H1 (cell line): ENCODE measurements around the gene NXT1. TPM values are rescaled to one million over a fixed set of nuclear protein-coding genes. Genes with fewer than 3 reads are reported as not detected.

ENCODE experiments used
- polyA plus RNA-seq, 7 experiments: library from polyadenylated mRNA; depleted of rRNA in 3 of 7; stranded (reverse) in 5 of 7; unstranded in 2 of 7; fragments of >200 nt in 5 of 7; fragments of 200-250 nt in 2 of 7; gene quantifications; 1 replicate in 5 of 7; 2 replicates in 1 of 7; 4 replicates in 1 of 7; pipeline versions ENCODE4 v1.2.1 to v1.2.3, GENCODE V29; 2011 to 2013; ENCODE audit warnings: missing spikeins in 2 of 7, mixed read lengths in 2 of 7
- total RNA-seq: library from RNA; stranded (reverse); fragmentation: NEBNext Ultra II Directional; extraction: Animal tissue kit (Norgen Biotek cat#: 25700); gene quantifications from 2 replicates; pipeline ENCODE4 v1.2.1, GENCODE V29; 2021
- TF ChIP-seq, protein P1 (sequence below): fragments of 300-600 bp; sonication (generic); IDR thresholded peaks from 2 replicates; pipeline ENCODE4 v1.7.1; 2012; ENCODE audit warnings: low read length, moderate library complexity, mild to moderate bottlenecking, inconsistent platforms; ENCODE audit not compliant: insufficient replicate concordance

NXT1 gene
- total and polyA plus RNA-seq, 2 of the 8 experiments (the other 6 are each of a cell fraction or from before 2014, with no cell fraction given), result 23.1 to 26.5 TPM

DNA sequence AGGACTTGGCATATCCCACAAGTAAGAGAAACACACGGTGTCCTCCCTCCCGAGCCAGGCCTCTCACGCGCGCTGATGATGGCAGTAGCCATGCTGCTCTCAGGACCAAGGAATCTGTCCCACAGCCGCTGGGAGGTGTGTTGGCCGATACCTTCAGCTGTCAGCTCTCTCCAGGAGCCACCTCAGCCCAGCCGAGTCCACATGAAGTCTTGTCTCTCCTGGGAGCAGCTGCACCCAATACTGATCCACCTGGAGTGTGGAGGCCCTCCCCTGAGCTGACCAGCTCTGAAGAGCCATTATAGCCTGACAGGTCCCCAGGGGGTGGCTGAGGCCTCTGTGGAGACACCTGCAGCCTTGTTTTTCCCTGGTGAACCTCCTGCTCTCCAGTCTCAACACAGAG is 23.8 kb upstream of the NXT1 start (continued):
- TF ChIP-seq, protein P1, sequence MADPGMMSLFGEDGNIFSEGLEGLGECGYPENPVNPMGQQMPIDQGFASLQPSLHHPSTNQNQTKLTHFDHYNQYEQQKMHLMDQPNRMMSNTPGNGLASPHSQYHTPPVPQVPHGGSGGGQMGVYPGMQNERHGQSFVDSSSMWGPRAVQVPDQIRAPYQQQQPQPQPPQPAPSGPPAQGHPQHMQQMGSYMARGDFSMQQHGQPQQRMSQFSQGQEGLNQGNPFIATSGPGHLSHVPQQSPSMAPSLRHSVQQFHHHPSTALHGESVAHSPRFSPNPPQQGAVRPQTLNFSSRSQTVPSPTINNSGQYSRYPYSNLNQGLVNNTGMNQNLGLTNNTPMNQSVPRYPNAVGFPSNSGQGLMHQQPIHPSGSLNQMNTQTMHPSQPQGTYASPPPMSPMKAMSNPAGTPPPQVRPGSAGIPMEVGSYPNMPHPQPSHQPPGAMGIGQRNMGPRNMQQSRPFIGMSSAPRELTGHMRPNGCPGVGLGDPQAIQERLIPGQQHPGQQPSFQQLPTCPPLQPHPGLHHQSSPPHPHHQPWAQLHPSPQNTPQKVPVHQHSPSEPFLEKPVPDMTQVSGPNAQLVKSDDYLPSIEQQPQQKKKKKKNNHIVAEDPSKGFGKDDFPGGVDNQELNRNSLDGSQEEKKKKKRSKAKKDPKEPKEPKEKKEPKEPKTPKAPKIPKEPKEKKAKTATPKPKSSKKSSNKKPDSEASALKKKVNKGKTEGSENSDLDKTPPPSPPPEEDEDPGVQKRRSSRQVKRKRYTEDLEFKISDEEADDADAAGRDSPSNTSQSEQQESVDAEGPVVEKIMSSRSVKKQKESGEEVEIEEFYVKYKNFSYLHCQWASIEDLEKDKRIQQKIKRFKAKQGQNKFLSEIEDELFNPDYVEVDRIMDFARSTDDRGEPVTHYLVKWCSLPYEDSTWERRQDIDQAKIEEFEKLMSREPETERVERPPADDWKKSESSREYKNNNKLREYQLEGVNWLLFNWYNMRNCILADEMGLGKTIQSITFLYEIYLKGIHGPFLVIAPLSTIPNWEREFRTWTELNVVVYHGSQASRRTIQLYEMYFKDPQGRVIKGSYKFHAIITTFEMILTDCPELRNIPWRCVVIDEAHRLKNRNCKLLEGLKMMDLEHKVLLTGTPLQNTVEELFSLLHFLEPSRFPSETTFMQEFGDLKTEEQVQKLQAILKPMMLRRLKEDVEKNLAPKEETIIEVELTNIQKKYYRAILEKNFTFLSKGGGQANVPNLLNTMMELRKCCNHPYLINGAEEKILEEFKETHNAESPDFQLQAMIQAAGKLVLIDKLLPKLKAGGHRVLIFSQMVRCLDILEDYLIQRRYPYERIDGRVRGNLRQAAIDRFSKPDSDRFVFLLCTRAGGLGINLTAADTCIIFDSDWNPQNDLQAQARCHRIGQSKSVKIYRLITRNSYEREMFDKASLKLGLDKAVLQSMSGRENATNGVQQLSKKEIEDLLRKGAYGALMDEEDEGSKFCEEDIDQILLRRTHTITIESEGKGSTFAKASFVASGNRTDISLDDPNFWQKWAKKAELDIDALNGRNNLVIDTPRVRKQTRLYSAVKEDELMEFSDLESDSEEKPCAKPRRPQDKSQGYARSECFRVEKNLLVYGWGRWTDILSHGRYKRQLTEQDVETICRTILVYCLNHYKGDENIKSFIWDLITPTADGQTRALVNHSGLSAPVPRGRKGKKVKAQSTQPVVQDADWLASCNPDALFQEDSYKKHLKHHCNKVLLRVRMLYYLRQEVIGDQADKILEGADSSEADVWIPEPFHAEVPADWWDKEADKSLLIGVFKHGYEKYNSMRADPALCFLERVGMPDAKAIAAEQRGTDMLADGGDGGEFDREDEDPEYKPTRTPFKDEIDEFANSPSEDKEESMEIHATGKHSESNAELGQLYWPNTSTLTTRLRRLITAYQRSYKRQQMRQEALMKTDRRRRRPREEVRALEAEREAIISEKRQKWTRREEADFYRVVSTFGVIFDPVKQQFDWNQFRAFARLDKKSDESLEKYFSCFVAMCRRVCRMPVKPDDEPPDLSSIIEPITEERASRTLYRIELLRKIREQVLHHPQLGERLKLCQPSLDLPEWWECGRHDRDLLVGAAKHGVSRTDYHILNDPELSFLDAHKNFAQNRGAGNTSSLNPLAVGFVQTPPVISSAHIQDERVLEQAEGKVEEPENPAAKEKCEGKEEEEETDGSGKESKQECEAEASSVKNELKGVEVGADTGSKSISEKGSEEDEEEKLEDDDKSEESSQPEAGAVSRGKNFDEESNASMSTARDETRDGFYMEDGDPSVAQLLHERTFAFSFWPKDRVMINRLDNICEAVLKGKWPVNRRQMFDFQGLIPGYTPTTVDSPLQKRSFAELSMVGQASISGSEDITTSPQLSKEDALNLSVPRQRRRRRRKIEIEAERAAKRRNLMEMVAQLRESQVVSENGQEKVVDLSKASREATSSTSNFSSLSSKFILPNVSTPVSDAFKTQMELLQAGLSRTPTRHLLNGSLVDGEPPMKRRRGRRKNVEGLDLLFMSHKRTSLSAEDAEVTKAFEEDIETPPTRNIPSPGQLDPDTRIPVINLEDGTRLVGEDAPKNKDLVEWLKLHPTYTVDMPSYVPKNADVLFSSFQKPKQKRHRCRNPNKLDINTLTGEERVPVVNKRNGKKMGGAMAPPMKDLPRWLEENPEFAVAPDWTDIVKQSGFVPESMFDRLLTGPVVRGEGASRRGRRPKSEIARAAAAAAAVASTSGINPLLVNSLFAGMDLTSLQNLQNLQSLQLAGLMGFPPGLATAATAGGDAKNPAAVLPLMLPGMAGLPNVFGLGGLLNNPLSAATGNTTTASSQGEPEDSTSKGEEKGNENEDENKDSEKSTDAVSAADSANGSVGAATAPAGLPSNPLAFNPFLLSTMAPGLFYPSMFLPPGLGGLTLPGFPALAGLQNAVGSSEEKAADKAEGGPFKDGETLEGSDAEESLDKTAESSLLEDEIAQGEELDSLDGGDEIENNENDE, result no peak
